Type B pancreatic cell (in vitro differentiated cells): Measurements from ENCODE around the gene POU5F1. TPM values are rescaled to one million over a fixed set of nuclear protein-coding genes. Genes with fewer than 3 reads are reported as not detected.

Experiments
- DNase-seq: peaks from one replicate; pipeline ENCODE4 v3.0.0; 2021; ENCODE audit warnings: mixed read lengths; ENCODE audit not compliant: unreplicated experiment; ENCODE audit errors: extremely low spot score
- H3K27ac Mint-ChIP-seq: 2 replicates; pipeline ENCODE4 v1.8.0; 2021; ENCODE audit warnings: mild to moderate bottlenecking, mixed read lengths
- H3K27me3 Mint-ChIP-seq: 2 replicates; pipeline ENCODE4 v1.8.0; 2021; ENCODE audit warnings: mixed read lengths
- H3K36me3 Mint-ChIP-seq: 2 replicates; pipeline ENCODE4 v1.8.0; 2021; ENCODE audit warnings: mixed read lengths
- H3K4me1 Mint-ChIP-seq: one replicate; pipeline ENCODE4 v1.8.0; 2021; ENCODE audit warnings: mixed read lengths; ENCODE audit not compliant: unreplicated experiment
- H3K4me3 Mint-ChIP-seq: 2 replicates; pipeline ENCODE4 v1.8.0; 2021; ENCODE audit warnings: mild to moderate bottlenecking, mixed read lengths
- H3K9me3 Mint-ChIP-seq: 2 replicates; pipeline ENCODE4 v1.8.0; 2021; ENCODE audit warnings: mixed read lengths
- CTCF ChIP-seq: fragments of 200-600 bp; sonication (generic); conservative IDR thresholded peaks from 2 replicates; pipeline ENCODE4 v1.5.0; 2021; ENCODE audit warnings: antibody characterized with exemption, mild to moderate bottlenecking
- total RNA-seq: library from RNA; stranded (reverse); gene quantifications from 2 replicates; pipeline ENCODE4 v1.2.1, GENCODE V29; 2021; ENCODE audit warnings: low replicate concordance

POU5F1 gene
- total RNA-seq, 1 donor from 2014 or later = not detected

- Mint-ChIP-seq H3K4me3 (no peak overlapping the region), H3K9me3 (no peaks in the 10 kb centered on the region), H3K27me3 (no peaks in the 10 kb centered on the region), H3K4me1 (peaks cover 7% of the 10 kb centered on the region), H3K36me3 (no peaks in the 10 kb centered on the region), H3K27ac (no peak overlapping the region)
- DNase-seq = no peak
- TF ChIP-seq CTCF = no peak
Observed at GRCh38 chr6:31145386-31145785, 25.1 kb downstream of the POU5F1 start.

GRCh38 chr6:31144970-31145340, 25.5 kb downstream of the POU5F1 start:
- no peak for DNase-seq
- H3K27me3 Mint-ChIP-seq = peaks cover under 1% of the 10 kb centered on the region
- TF ChIP-seq CTCF = no peak
- H3K4me1 Mint-ChIP-seq = peaks cover 7% of the 10 kb centered on the region
- H3K9me3 Mint-ChIP-seq = no peaks in the 10 kb centered on the region
- H3K4me3 Mint-ChIP-seq = no peak overlapping the region
- H3K27ac Mint-ChIP-seq = no peak overlapping the region
- H3K36me3 Mint-ChIP-seq = no peaks in the 10 kb centered on the region

- H3K36me3 Mint-ChIP-seq = no peaks in the 10 kb centered on the region
Observed at GRCh38 chr6:31144296-31144969, 26.0 kb downstream of the POU5F1 start.

GRCh38 chr6:31143148-31143547, 27.3 kb downstream of the POU5F1 start:
- H3K4me1 Mint-ChIP-seq = peaks cover 7% of the 10 kb centered on the region
- H3K27me3 Mint-ChIP-seq = peaks cover 5% of the 10 kb centered on the region
- H3K27ac Mint-ChIP-seq = no peak overlapping the region
- TF ChIP-seq CTCF = no peak
- H3K4me3 Mint-ChIP-seq = no peak overlapping the region
- DNase-seq = no peak
- H3K9me3 Mint-ChIP-seq = no peaks in the 10 kb centered on the region
- no peaks in the 10 kb centered on the region for H3K36me3 Mint-ChIP-seq

More at GRCh38 chr6:31144296-31144969, 26.0 kb downstream of the POU5F1 start:
- DNase-seq = no peak
- Mint-ChIP-seq H3K4me3 (no peak overlapping the region), H3K4me1 (peaks cover 7% of the 10 kb centered on the region), H3K9me3 (no peaks in the 10 kb centered on the region), H3K27ac (no peak overlapping the region), H3K27me3 (peaks cover 5% of the 10 kb centered on the region)
- TF ChIP-seq CTCF = no peak

- Mint-ChIP-seq H3K27me3 (peaks cover 8% of the 10 kb centered on the region), H3K4me3 (no peak overlapping the region), H3K36me3 (no peaks in the 10 kb centered on the region), H3K4me1 (peaks cover 11% of the 10 kb centered on the region), H3K27ac (no peak overlapping the region), H3K9me3 (peaks cover 4% of the 10 kb centered on the region)
- TF ChIP-seq CTCF = no peak
- DNase-seq = no peak
Observed at GRCh38 chr6:31142361-31142761, 28.1 kb downstream of the POU5F1 start.
